ENCODE results near the gene TTC17.

DNA sequence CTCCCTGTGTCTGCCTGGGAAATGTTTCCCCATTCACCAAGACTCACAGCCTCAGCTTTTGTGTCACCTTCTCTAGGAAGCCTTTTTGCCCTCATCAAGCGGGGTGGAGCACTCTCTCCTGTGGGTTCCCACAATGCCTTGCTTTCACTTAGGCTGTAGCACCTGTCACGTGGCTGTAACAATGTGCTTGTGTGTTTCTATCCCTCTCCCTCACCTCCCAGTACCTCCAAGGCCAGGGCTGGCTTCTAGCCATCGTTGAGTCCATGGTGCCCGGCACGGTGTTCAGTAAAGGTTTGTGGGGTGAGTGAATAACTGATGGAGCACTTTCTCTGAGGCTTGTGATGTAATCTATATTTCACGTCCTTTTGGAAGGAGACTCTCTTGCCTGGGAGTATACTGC is 153.2 kb downstream of the TTC17 start:
- no peak for TF ChIP-seq POLR2AphosphoS5 (IDR thresholded peaks at IDR 0.05; ENCODE audit: low read depth, low read length)
- TF ChIP-seq, protein P1, sequence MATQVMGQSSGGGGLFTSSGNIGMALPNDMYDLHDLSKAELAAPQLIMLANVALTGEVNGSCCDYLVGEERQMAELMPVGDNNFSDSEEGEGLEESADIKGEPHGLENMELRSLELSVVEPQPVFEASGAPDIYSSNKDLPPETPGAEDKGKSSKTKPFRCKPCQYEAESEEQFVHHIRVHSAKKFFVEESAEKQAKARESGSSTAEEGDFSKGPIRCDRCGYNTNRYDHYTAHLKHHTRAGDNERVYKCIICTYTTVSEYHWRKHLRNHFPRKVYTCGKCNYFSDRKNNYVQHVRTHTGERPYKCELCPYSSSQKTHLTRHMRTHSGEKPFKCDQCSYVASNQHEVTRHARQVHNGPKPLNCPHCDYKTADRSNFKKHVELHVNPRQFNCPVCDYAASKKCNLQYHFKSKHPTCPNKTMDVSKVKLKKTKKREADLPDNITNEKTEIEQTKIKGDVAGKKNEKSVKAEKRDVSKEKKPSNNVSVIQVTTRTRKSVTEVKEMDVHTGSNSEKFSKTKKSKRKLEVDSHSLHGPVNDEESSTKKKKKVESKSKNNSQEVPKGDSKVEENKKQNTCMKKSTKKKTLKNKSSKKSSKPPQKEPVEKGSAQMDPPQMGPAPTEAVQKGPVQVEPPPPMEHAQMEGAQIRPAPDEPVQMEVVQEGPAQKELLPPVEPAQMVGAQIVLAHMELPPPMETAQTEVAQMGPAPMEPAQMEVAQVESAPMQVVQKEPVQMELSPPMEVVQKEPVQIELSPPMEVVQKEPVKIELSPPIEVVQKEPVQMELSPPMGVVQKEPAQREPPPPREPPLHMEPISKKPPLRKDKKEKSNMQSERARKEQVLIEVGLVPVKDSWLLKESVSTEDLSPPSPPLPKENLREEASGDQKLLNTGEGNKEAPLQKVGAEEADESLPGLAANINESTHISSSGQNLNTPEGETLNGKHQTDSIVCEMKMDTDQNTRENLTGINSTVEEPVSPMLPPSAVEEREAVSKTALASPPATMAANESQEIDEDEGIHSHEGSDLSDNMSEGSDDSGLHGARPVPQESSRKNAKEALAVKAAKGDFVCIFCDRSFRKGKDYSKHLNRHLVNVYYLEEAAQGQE (IDR thresholded peaks at IDR 0.05; ENCODE audit: insufficient read depth in 1 of 2, low read depth in 2 of 2, low read length in 2 of 2) = no peak
- TF ChIP-seq TAF1 (IDR thresholded peaks at IDR 0.05; ENCODE audit: borderline replicate concordance, insufficient read depth, low read length) = no peak

Data from PFSK-1 (cell line).